Measurements from ENCODE around the gene CNOT3. TPM values are rescaled to one million over a fixed set of nuclear protein-coding genes. Genes with fewer than 3 reads are reported as not detected.

The CNOT3 gene
- total RNA-seq, 2 donors from 2014 or later: 20.8 to 28.1 TPM

DNA sequence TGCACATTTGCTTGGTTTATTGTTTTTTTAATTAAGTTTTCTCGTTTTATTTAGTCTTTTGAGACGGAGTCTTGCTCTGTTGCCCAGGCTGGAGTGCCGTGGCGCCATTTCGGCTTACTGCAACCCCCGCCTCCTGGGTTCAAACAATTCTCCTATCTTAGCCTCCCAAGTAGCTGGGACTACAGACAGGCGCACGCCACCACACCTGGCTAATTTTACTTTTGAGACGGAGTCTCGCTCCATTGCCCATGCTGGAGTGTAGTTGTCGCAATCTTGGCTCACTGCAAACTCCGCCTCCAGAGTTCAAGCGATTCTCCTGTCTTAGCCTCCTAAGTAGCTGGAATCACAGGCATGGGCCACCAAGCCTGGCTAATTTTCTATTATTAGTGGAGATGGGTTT, 64.4 kb downstream of the CNOT3 start:
- peak overlapping the region in 1 of 2 donors; percentile 87 for H3K27ac ChIP-seq
- no peak for ATAC-seq (ENCODE audit: insufficient number of reproducible peaks, low FRiP score, low read depth)
- DNase-seq (ENCODE audit: low spot score): no peak
- peaks cover 38% of the 10 kb centered on the region for H3K36me3 ChIP-seq
- H3K27me3 ChIP-seq (replicated peaks; ENCODE audit: insufficient read depth): no peaks in the 10 kb centered on the region
- H3K4me3 ChIP-seq: peak overlapping the region; percentile 82
- TF ChIP-seq, protein P1, sequence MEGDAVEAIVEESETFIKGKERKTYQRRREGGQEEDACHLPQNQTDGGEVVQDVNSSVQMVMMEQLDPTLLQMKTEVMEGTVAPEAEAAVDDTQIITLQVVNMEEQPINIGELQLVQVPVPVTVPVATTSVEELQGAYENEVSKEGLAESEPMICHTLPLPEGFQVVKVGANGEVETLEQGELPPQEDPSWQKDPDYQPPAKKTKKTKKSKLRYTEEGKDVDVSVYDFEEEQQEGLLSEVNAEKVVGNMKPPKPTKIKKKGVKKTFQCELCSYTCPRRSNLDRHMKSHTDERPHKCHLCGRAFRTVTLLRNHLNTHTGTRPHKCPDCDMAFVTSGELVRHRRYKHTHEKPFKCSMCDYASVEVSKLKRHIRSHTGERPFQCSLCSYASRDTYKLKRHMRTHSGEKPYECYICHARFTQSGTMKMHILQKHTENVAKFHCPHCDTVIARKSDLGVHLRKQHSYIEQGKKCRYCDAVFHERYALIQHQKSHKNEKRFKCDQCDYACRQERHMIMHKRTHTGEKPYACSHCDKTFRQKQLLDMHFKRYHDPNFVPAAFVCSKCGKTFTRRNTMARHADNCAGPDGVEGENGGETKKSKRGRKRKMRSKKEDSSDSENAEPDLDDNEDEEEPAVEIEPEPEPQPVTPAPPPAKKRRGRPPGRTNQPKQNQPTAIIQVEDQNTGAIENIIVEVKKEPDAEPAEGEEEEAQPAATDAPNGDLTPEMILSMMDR (IDR thresholded peaks at IDR 0.05): no peak
- peaks cover 24 to 49% of the 10 kb centered on the region in 2 donors for H3K4me1 ChIP-seq (ENCODE audit: control insufficient read depth in 1 of 2, low read depth in 2 of 2)
- H3K9me3 ChIP-seq: no peaks in the 10 kb centered on the region

DNA sequence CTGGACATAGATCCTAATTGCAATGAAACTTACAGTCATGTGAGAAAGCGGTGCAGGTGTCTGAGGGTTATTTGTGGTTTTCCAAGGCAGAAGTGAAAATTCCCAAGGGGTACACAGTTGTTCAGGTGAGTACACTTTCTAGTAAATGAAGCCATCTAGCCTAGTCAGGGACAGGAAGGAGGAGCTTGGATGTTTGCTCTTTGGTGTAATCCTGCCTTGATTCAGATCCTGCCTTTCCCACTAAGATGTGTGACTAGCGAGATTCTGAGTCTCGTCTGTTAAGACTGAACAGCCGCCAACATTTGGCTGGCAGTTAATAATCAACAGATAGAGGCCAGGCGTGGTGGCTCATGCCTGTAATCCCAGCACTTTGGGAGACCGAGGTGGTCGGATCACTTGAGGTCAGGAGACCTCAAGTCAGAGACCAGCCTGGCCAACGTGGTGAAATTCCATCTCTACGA, 65.6 kb downstream of the CNOT3 start:
- Histone ChIP-seq H3K36me3 (peaks cover 47% of the 10 kb centered on the region), H3K4me3 (no peak overlapping the region), H3K9me3 (no peaks in the 10 kb centered on the region), H3K27ac (no peak overlapping the region), H3K27me3 (replicated peaks; ENCODE audit: insufficient read depth) (no peaks in the 10 kb centered on the region), H3K4me1 (ENCODE audit: control insufficient read depth in 1 of 2, low read depth in 2 of 2) (peaks cover 24 to 49% of the 10 kb centered on the region in 2 donors)
- ATAC-seq (ENCODE audit: insufficient number of reproducible peaks, low FRiP score, low read depth): no peak
- no peak for DNase-seq (ENCODE audit: low spot score)
- TF ChIP-seq, protein P1 (IDR thresholded peaks at IDR 0.05): no peak

DNA sequence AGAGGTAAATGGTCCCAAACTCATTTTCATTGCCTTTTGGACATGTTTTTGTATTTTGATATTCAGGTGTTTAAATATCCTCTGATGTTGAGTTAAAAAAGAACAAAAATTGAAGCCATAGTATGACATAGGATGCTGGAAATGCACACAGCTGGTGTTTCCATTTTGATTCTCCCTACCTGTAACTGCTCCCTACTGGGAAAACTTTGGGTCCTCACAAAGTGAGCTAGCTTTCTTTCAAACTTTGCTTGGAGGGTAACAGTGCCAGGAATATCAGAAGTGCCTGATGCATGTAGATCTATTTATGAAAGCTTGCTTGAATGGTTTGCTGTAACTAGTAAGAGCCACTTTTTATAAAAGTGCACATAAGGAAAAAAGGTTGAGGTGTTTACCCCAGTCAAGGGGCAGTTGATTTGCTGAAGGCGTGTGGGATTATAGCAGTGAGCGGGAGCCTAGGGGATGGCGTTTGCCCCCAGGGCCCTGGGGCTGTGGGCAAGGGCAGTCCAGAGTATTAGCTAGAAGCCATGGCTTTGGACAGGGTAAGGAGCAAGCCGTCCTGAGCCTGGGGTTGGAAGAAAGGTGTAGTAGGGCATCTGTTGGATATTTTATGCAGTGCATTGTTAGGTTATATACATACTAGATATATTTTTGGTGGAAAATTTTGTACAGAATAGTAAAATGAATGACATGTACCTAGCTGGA, 67.4 kb downstream of the CNOT3 start:
- H3K27me3 ChIP-seq (replicated peaks; ENCODE audit: insufficient read depth): no peaks in the 10 kb centered on the region
- peaks cover 47% of the 10 kb centered on the region for H3K36me3 ChIP-seq
- H3K9me3 ChIP-seq: no peaks in the 10 kb centered on the region
- no peak overlapping the region for H3K4me3 ChIP-seq
- no peak overlapping the region for H3K27ac ChIP-seq
- ATAC-seq (ENCODE audit: insufficient number of reproducible peaks, low FRiP score, low read depth) (no peak), DNase-seq (ENCODE audit: low spot score) (no peak)
- TF ChIP-seq, protein P1 (IDR thresholded peaks at IDR 0.05): no peak
- H3K4me1 ChIP-seq (ENCODE audit: control insufficient read depth in 1 of 2, low read depth in 2 of 2): peaks cover 31 to 61% of the 10 kb centered on the region in 2 donors

Other genes with a start within 250 kb of the CNOT3 start
- not detected for gene CACNG7, start 228.5 kb upstream of the CNOT3 start, total RNA-seq
- not detected for gene CACNG8, start 174.8 kb upstream of the CNOT3 start, total RNA-seq
- not detected for gene CACNG6, start 146.1 kb upstream of the CNOT3 start, total RNA-seq
- gene VSTM1, start 73.9 kb upstream of the CNOT3 start, total RNA-seq: not detected
- gene TARM1, start 56.4 kb upstream of the CNOT3 start, total RNA-seq: not detected
- gene OSCAR, start 37.0 kb upstream of the CNOT3 start, total RNA-seq: 1 to 10 TPM; 4.6 to 8.0 TPM
- 10 to 100 TPM; 13.0 to 16.6 TPM for gene NDUFA3, start 34.9 kb upstream of the CNOT3 start, total RNA-seq
- 1 to 10 TPM; 8.7 to 8.8 TPM for gene TFPT, start 22.1 kb upstream of the CNOT3 start, total RNA-seq
- 10 to 100 TPM; 48.2 to 54.3 TPM for gene PRPF31, start 22.0 kb upstream of the CNOT3 start, total RNA-seq
- gene LENG1, start 22.0 kb downstream of the CNOT3 start, total RNA-seq: 1 to 10 TPM; 7.6 to 8.0 TPM
- 1 to 10 TPM in 1 of 2 donors, under 1 TPM in 1; 0.41 to 7.8 TPM for gene TMC4, start 35.4 kb downstream of the CNOT3 start, total RNA-seq
- gene MBOAT7, start 51.8 kb downstream of the CNOT3 start, total RNA-seq: 10 to 100 TPM; 46.0 to 61.1 TPM
- 10 to 100 TPM; 38.5 to 60.7 TPM for gene TSEN34, start 53.5 kb downstream of the CNOT3 start, total RNA-seq
- 1,000 to 10,000 TPM; 1,017 to 1,395 TPM for gene RPS9, start 63.1 kb downstream of the CNOT3 start, total RNA-seq
- gene LILRB3, start 85.2 kb downstream of the CNOT3 start, total RNA-seq: 10 to 100 TPM; 21.9 to 71.5 TPM
- gene LILRA6, start 105.0 kb downstream of the CNOT3 start, total RNA-seq: 1 to 10 TPM; 4.6 to 5.2 TPM
- gene LILRB5, start 119.5 kb downstream of the CNOT3 start, total RNA-seq: 10 to 100 TPM; 17.6 to 60.4 TPM
- 10 to 100 TPM; 11.1 to 13.7 TPM for gene LILRB2, start 143.3 kb downstream of the CNOT3 start, total RNA-seq
- gene LILRA5, start 175.4 kb downstream of the CNOT3 start, total RNA-seq: 10 to 100 TPM in 1 of 2 donors, 1 to 10 TPM in 1; 9.6 to 12.2 TPM
- not detected for gene LILRA4, start 201.4 kb downstream of the CNOT3 start, total RNA-seq
- gene LAIR1, start 227.2 kb downstream of the CNOT3 start, total RNA-seq: 10 to 100 TPM; 31.2 to 64.7 TPM

All from thoracic aorta (tissue), 2 donors.